D721Med (cell line): ENCODE results near the gene VPS8.
A peak's percentile ranks its signal among the peaks of the same experiment; 100 is the strongest.

Experiments used
- DNase-seq: peaks from one replicate; pipeline ENCODE4 v3.0.0; 2011; ENCODE audit warnings: low spot score; ENCODE audit not compliant: insufficient read length
- FAIRE-seq: peaks from 2 replicates; lab custom pipeline; 2011; peaks lifted over from hg19 to GRCh38; lab: Jason Lieb, UNC
- CTCF ChIP-seq: IDR thresholded peaks from 2 replicates; pipeline ENCODE4 v1.5.1; 2012; ENCODE audit warnings: mild to moderate bottlenecking, control low read depth; ENCODE audit not compliant: insufficient read depth; ENCODE audit errors: missing control alignments

VPS8 gene

GRCh38 chr3:185062191-185062590 is 250.2 kb downstream of the VPS8 start:
- no peak for TF ChIP-seq CTCF
- FAIRE-seq (no peak), DNase-seq (no peak)

GRCh38 chr3:185063431-185063830 is 251.5 kb downstream of the VPS8 start:
- FAIRE-seq (no peak), DNase-seq (no peak)
- TF ChIP-seq CTCF, result no peak

- TF ChIP-seq CTCF, result no peak
- no peak for FAIRE-seq
- DNase-seq, result no peak
Measured at GRCh38 chr3:185065059-185065458, 253.1 kb downstream of the VPS8 start.

GRCh38 chr3:185066251-185066650 is 254.3 kb downstream of the VPS8 start:
- DNase-seq (no peak), FAIRE-seq (no peak)
- no peak for TF ChIP-seq CTCF

- TF ChIP-seq CTCF, result no peak
- DNase-seq, result no peak
- no peak for FAIRE-seq
Measured at GRCh38 chr3:185067173-185067572, 255.2 kb downstream of the VPS8 start.

GRCh38 chr3:185069037-185070030 is 257.4 kb downstream of the VPS8 start:
- peak; percentile 40 for TF ChIP-seq CTCF
- no peak for FAIRE-seq
- no peak for DNase-seq
